ENCODE measurements around the gene PTPRM. TPM values are rescaled to one million over a fixed set of nuclear protein-coding genes. Genes with fewer than 3 reads are reported as not detected.

PTPRM gene
- total and polyA plus RNA-seq, 2 of the 8 experiments (the other 6 are each of a cell fraction or from before 2014, with no cell fraction given): 4.1 to 7.0 TPM

- TF ChIP-seq ATF2 (IDR thresholded peaks at IDR 0.05; ENCODE audit: low read length): no peak
These were observed 36.3 kb downstream of the PTPRM start (continued) for GRCh38 chr18:7603259-7604000.
